ENCODE measurements around the gene CEACAM21.

- no peak for TF ChIP-seq CTCF (IDR thresholded peaks at IDR 0.05)
- no peak for TF ChIP-seq POLR2AphosphoS5 (IDR thresholded peaks at IDR 0.05)
- TF ChIP-seq POLR2A (IDR thresholded peaks at IDR 0.05): no peak
Observed at GRCh38 chr19:41547569-41547968, 28.4 kb upstream of the CEACAM21 start.
